CD8-positive, alpha-beta memory T cell (primary cell): ENCODE data around the gene AGBL4. TPM values are rescaled to one million over a fixed set of nuclear protein-coding genes. Genes with fewer than 3 reads are reported as not detected.
"Not testable (repeated sequence)": the region's sequence is repeated elsewhere in the genome, so short reads cannot be mapped to it uniquely, and the experiment has no call there.

Source experiments
- CTCF ChIA-PET: fragments of 350-600 bp; sonication (Branson Sonifier 250); formaldehyde crosslinking; loops from one replicate; lab custom pipeline; 2021; ENCODE audit warnings: antibody characterized with exemption; lab: Charles Lee
- POLR2A ChIA-PET: fragments of 350-600 bp; sonication (Branson Sonifier 250); formaldehyde crosslinking; loops from one replicate; lab custom pipeline; 2021; ENCODE audit warnings: antibody characterized with exemption; lab: Charles Lee
- DNase-seq, 5 donors: peaks; one replicate each; pipeline versions ENCODE4 v3.0.0 to v3.0.0-alpha.2; 2020 to 2022; ENCODE audit warnings: mixed read lengths in 1 of 5
- H3K27ac ChIP-seq: one replicate; pipeline ENCODE4 v1.7.0; 2013; ENCODE audit warnings: low read depth, mild to moderate bottlenecking, low read length, moderate library complexity
- H3K27me3 ChIP-seq: 2 replicates; pipeline ENCODE4 v1.7.0; 2013; ENCODE audit warnings: low read length, mild to moderate bottlenecking; ENCODE audit not compliant: insufficient read depth, poor library complexity, severe bottlenecking
- H3K36me3 ChIP-seq: 2 replicates; pipeline ENCODE4 v1.7.0; 2013; ENCODE audit warnings: mild to moderate bottlenecking, low read length, moderate library complexity; ENCODE audit not compliant: insufficient read depth
- H3K4me1 ChIP-seq: 2 replicates; pipeline ENCODE4 v1.7.0; 2013; ENCODE audit warnings: mild to moderate bottlenecking, low read length, moderate library complexity; ENCODE audit not compliant: insufficient read depth
- H3K4me3 ChIP-seq: 2 replicates; pipeline ENCODE4 v1.7.0; 2013; ENCODE audit warnings: mild to moderate bottlenecking, low read length
- H3K9me3 ChIP-seq: 2 replicates; pipeline ENCODE4 v1.7.0; 2013; ENCODE audit warnings: mild to moderate bottlenecking, low read length
- H3K27ac Mint-ChIP-seq, 8 donors: one replicate each; pipeline ENCODE4 v1.8.0; 2020 to 2021; ENCODE audit warnings: mixed read lengths in 8 of 8, mild to moderate bottlenecking in 6 of 8, inconsistent platforms in 3 of 8, moderate library complexity in 3 of 8
- H3K27me3 Mint-ChIP-seq, 2 donors: one replicate each; pipeline ENCODE4 v1.8.0; 2020 to 2021; ENCODE audit warnings: mixed read lengths in 2 of 2, mild to moderate bottlenecking in 1 of 2, moderate library complexity in 1 of 2
- H3K36me3 Mint-ChIP-seq, 3 donors: one replicate each; pipeline ENCODE4 v1.8.0; 2020 to 2021; ENCODE audit warnings: mixed read lengths in 3 of 3, inconsistent platforms in 1 of 3, mild to moderate bottlenecking in 1 of 3
- H3K4me1 Mint-ChIP-seq, 3 donors: one replicate each; pipeline ENCODE4 v1.8.0; 2020 to 2021; ENCODE audit warnings: mixed read lengths in 3 of 3, inconsistent platforms in 1 of 3, mild to moderate bottlenecking in 1 of 3
- H3K4me3 Mint-ChIP-seq, 7 donors: one replicate each; pipeline ENCODE4 v1.8.0; 2020 to 2021; ENCODE audit warnings: mixed read lengths in 7 of 7, mild to moderate bottlenecking in 6 of 7, moderate library complexity in 4 of 7, inconsistent platforms in 2 of 7
- H3K9me3 Mint-ChIP-seq, 5 donors: one replicate each; pipeline ENCODE4 v1.8.0; 2020 to 2022; ENCODE audit warnings: mixed read lengths in 5 of 5, mild to moderate bottlenecking in 3 of 5, moderate library complexity in 2 of 5, inconsistent platforms in 1 of 5
- polyA plus RNA-seq: library from polyadenylated mRNA; unstranded; fragments of 300-500 nt; fragmentation: Illumina TruSeq; gene quantifications from one replicate; pipeline ENCODE4 v1.2.3, GENCODE V29; 2021
- total RNA-seq, 2 experiments: library from RNA; stranded (reverse); gene quantifications; one replicate each; pipeline ENCODE4 v1.2.3, GENCODE V29; 2021

The AGBL4 gene
- total and polyA plus RNA-seq, 3 experiments from 2014 or later, result 0.22 TPM; not detected in 2

- no peak overlapping the region for H3K27ac ChIP-seq
- ChIA-PET POLR2A (no interaction called here), CTCF (no interaction called here)
- Mint-ChIP-seq H3K27ac (no peak overlapping the region), H3K4me1 (no peaks in the 10 kb centered on the region), H3K4me3 (no peak overlapping the region), H3K27me3 (no peaks in the 10 kb centered on the region), H3K36me3 (peaks cover 0 to 1% (median 0%) of the 10 kb centered on the region in 3 donors), H3K9me3 (peaks cover 3 to 4% (median 3%) of the 10 kb centered on the region in 5 donors)
- H3K4me1 ChIP-seq, result no peaks in the 10 kb centered on the region
- no peaks in the 10 kb centered on the region for H3K36me3 ChIP-seq
- H3K27me3 ChIP-seq, result no peaks in the 10 kb centered on the region
- no peaks in the 10 kb centered on the region for H3K9me3 ChIP-seq
- DNase-seq, result no peak
- H3K4me3 ChIP-seq, result no peak overlapping the region
Observed at GRCh38 chr1:49293016-49293415, 730.7 kb downstream of the AGBL4 start.

- H3K4me1 Mint-ChIP-seq, H3K27me3 ChIP-seq, CTCF ChIA-PET, H3K4me1 ChIP-seq, H3K27me3 Mint-ChIP-seq, H3K36me3 ChIP-seq, H3K27ac ChIP-seq, H3K4me3 Mint-ChIP-seq, DNase-seq, POLR2A ChIA-PET, H3K36me3 Mint-ChIP-seq, H3K9me3 ChIP-seq, H3K4me3 ChIP-seq: not testable (repeated sequence)
- Mint-ChIP-seq H3K9me3 (peaks cover 7 to 18% (median 11%) of the 10 kb centered on the region in 5 donors), H3K27ac (peak overlapping the region in 1 of 8 donors; percentile 54)
Observed at GRCh38 chr1:49257211-49258049, 766.3 kb downstream of the AGBL4 start.

- Mint-ChIP-seq H3K27me3 (peaks cover 0 to 2% of the 10 kb centered on the region in 2 donors), H3K9me3 (peaks cover 9 to 23% (median 17%) of the 10 kb centered on the region in 5 donors), H3K27ac (no peak overlapping the region), H3K4me1 (no peaks in the 10 kb centered on the region), H3K4me3 (no peak overlapping the region), H3K36me3 (no peaks in the 10 kb centered on the region)
- CTCF ChIA-PET, result no interaction called here
- Histone ChIP-seq H3K27ac (no peak overlapping the region), H3K4me3 (no peak overlapping the region), H3K4me1 (no peaks in the 10 kb centered on the region), H3K27me3 (no peaks in the 10 kb centered on the region), H3K9me3 (no peaks in the 10 kb centered on the region), H3K36me3 (no peaks in the 10 kb centered on the region)
- POLR2A ChIA-PET, result no interaction called here
- no peak for DNase-seq
Observed at GRCh38 chr1:49252917-49253316, 770.8 kb downstream of the AGBL4 start.

- ChIA-PET CTCF (no interaction called here), POLR2A (no interaction called here)
- Histone ChIP-seq H3K4me3 (no peak overlapping the region), H3K27ac (no peak overlapping the region), H3K4me1 (no peaks in the 10 kb centered on the region), H3K27me3 (no peaks in the 10 kb centered on the region), H3K36me3 (no peaks in the 10 kb centered on the region), H3K9me3 (no peaks in the 10 kb centered on the region)
- Mint-ChIP-seq H3K4me1 (no peaks in the 10 kb centered on the region), H3K9me3 (peaks cover 6 to 19% (median 14%) of the 10 kb centered on the region in 5 donors), H3K27ac (no peak overlapping the region), H3K36me3 (no peaks in the 10 kb centered on the region), H3K27me3 (peaks cover 0 to 2% of the 10 kb centered on the region in 2 donors), H3K4me3 (no peak overlapping the region)
- no peak for DNase-seq
Observed at GRCh38 chr1:49251019-49251784, 772.6 kb downstream of the AGBL4 start.

GRCh38 chr1:49240709-49241221 is 783.0 kb downstream of the AGBL4 start:
- Histone ChIP-seq H3K9me3 (no peaks in the 10 kb centered on the region), H3K27ac (no peak overlapping the region), H3K4me3 (no peak overlapping the region), H3K27me3 (no peaks in the 10 kb centered on the region), H3K36me3 (no peaks in the 10 kb centered on the region), H3K4me1 (no peaks in the 10 kb centered on the region)
- H3K27me3 Mint-ChIP-seq, result no peaks in the 10 kb centered on the region
- no peaks in the 10 kb centered on the region for H3K36me3 Mint-ChIP-seq
- ChIA-PET CTCF (no interaction called here), POLR2A (no interaction called here)
- no peak overlapping the region for H3K4me3 Mint-ChIP-seq
- H3K4me1 Mint-ChIP-seq, result no peaks in the 10 kb centered on the region
- H3K9me3 Mint-ChIP-seq, result peaks cover 2 to 8% (median 4%) of the 10 kb centered on the region in 5 donors
- no peak overlapping the region for H3K27ac Mint-ChIP-seq
- no peak for DNase-seq

- H3K4me1 Mint-ChIP-seq, result no peaks in the 10 kb centered on the region
- Histone ChIP-seq H3K27ac (no peak overlapping the region), H3K4me3 (no peak overlapping the region), H3K27me3 (no peaks in the 10 kb centered on the region), H3K36me3 (no peaks in the 10 kb centered on the region), H3K9me3 (no peaks in the 10 kb centered on the region), H3K4me1 (no peaks in the 10 kb centered on the region)
- H3K9me3 Mint-ChIP-seq, result peaks cover 2 to 13% (median 3%) of the 10 kb centered on the region in 5 donors
- no peaks in the 10 kb centered on the region for H3K27me3 Mint-ChIP-seq
- ChIA-PET CTCF (no interaction called here), POLR2A (no interaction called here)
- H3K4me3 Mint-ChIP-seq, result no peak overlapping the region
- no peak for DNase-seq
- no peak overlapping the region for H3K27ac Mint-ChIP-seq
- H3K36me3 Mint-ChIP-seq, result no peaks in the 10 kb centered on the region
Observed at GRCh38 chr1:49234988-49235387, 788.8 kb downstream of the AGBL4 start.

- Histone ChIP-seq H3K27me3 (no peaks in the 10 kb centered on the region), H3K4me3 (no peak overlapping the region), H3K9me3 (no peaks in the 10 kb centered on the region), H3K27ac (no peak overlapping the region), H3K4me1 (no peaks in the 10 kb centered on the region), H3K36me3 (no peaks in the 10 kb centered on the region)
- no peak for DNase-seq
- H3K27me3 Mint-ChIP-seq, result no peaks in the 10 kb centered on the region
- H3K4me3 Mint-ChIP-seq, result no peak overlapping the region
- no peaks in the 10 kb centered on the region for H3K36me3 Mint-ChIP-seq
- peaks cover 0 to 4% (median 0%) of the 10 kb centered on the region in 5 donors for H3K9me3 Mint-ChIP-seq
- H3K27ac Mint-ChIP-seq, result no peak overlapping the region
- H3K4me1 Mint-ChIP-seq, result no peaks in the 10 kb centered on the region
- ChIA-PET POLR2A (no interaction called here), CTCF (no interaction called here)
Observed at GRCh38 chr1:49229555-49229954, 794.2 kb downstream of the AGBL4 start.

- Histone ChIP-seq H3K4me3 (no peak overlapping the region), H3K9me3 (no peaks in the 10 kb centered on the region), H3K4me1 (no peaks in the 10 kb centered on the region), H3K27ac (no peak overlapping the region), H3K36me3 (no peaks in the 10 kb centered on the region), H3K27me3 (no peaks in the 10 kb centered on the region)
- ChIA-PET POLR2A (no interaction called here), CTCF (no interaction called here)
- H3K4me1 Mint-ChIP-seq, result no peaks in the 10 kb centered on the region
- no peaks in the 10 kb centered on the region for H3K27me3 Mint-ChIP-seq
- DNase-seq, result no peak
- no peak overlapping the region for H3K27ac Mint-ChIP-seq
- H3K4me3 Mint-ChIP-seq, result no peak overlapping the region
- no peaks in the 10 kb centered on the region for H3K36me3 Mint-ChIP-seq
- peaks cover 0 to 2% (median 0%) of the 10 kb centered on the region in 5 donors for H3K9me3 Mint-ChIP-seq
Observed at GRCh38 chr1:49226758-49227157, 797.0 kb downstream of the AGBL4 start.
